ENCODE data around the gene KHDRBS1.
A peak's percentile ranks its signal among the peaks of the same experiment; 100 is the strongest.
"Not testable (repeated sequence)": the region's sequence is repeated elsewhere in the genome, so short reads cannot be mapped to it uniquely, and the experiment has no call there.

Gene KHDRBS1

DNA sequence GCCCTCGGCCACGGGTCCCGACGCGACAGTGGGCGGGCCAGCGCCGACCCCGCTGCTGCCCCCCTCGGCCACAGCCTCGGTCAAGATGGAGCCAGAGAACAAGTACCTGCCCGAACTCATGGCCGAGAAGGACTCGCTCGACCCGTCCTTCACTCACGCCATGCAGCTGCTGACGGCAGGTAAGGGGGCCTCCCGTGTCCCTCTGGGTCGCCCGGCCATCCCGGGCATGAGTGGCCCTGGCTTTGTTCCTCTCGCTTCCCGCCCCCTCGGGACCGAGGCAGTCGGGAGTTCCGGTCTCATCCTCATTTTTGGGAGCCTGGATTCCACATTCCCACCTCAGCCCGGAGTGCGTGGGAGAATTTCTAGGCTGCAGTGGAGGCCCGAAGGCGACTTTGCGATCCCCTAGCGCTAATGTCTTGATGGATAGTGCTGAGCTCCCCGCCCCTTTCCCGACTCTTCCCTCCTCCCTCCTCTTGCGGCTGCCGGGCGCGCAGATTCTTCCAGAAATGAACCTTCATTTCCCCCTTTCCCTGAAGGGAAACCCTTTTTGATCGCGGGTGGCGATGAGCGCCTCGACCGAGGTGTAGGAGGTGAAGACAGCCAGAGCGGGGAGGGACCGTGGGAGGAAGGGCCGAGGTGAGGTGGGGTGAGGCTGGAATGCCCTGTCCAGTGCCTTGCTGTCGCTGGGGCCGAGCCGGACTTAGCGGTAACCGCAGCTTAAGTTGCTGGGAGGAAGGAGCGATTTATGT lies 705 bp downstream of the KHDRBS1 start:
- DNase-seq = peak; percentile 65

DNA sequence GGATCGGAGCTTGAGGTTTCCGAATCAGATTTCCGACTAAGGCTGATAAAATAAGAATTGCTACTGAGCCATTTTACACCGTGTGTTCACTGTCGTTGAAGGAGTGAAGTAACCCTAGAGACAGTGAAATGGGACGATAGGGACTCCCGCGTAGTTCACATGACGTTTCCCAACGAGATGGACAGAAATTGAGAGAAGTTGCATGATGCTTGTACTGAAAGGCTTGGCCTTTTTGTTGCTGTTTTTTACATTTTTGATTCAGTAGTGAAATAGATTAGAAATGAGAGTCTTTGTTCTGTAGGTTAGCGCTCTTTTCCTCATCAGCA lies 1.2 kb downstream of the KHDRBS1 start:
- DNase-seq = no peak

DNA sequence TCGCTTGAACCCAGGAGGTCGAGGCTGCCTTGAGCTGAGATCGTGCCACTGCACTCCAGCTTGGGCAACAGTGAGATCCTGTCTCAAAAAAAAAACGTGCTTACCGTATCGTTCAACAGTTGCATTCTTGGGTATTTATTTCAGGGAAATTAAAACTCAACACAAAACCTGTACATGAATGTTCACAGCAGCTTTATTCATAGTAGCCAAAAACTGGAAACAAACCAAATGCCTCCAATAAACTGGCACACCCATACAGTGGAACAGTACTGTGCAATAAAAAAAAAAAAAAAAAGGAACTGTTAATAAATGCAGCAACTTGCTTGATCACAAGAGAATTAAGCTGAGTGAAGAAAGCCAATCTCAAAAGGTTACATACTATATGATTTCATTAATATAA lies 6.7 kb downstream of the KHDRBS1 start:
- DNase-seq = no peak

DNA sequence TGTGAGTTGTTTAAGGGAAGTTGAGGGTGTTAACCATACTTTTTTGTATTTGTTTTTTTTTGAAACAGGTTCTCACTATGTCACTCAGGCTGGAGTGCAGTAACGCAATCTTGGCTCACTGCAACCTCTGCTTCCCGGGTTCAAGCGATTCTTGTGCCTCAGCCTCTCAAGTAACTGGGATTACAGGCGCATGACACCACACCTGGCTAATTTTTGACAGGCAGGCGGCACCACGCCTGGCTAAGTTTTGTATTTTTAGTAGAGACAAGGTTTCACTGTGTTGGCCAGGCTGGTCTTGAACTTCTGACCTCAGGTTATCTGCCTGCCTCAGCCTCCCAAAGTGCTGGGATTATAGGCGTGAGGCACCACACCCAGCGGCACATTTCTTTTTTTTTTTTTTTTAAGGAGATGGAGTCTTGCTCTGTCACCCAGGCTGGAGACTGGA lies 7.9 kb downstream of the KHDRBS1 start:
- DNase-seq = not testable (repeated sequence)

DNA sequence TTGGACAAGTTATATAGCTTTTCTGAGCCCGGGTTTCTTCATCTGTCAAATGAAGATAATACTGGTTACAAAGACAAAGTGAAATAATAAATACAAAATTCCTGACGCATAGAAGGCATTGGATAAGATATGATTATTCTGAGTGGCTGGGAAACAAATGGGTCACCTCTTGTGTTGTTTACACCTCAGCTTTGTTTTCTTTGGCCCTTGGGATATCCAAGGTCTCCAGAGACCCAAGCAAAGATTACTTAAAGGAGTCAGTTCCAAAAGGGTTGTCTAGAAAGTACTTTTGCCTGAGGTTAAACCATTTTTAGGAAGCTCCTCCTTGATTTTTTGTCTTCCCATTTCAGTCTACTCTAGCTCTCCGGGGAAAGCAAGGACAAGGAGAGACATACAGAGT lies 9.7 kb downstream of the KHDRBS1 start:
- no peak for DNase-seq

DNA sequence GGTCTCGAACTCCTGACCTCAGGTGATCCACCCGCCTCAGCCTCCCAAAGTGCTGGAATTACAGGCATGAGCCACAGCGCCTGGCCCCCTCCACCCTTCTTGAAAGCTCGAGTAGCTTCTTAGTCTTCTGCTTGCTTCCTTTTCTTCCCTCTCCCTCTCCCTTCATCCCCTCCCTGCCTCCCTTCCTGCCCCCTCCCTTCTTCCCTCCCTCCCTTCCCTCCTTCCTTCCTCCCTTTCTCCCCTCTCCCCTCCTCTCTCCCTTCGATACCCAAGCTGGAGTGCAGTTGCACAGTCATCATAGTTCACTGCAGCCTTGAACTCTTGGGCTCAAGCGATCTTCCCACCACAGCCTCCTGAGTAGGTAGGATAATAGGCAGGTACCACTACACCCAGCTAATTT lies 11.8 kb downstream of the KHDRBS1 start:
- no peak for DNase-seq

DNA sequence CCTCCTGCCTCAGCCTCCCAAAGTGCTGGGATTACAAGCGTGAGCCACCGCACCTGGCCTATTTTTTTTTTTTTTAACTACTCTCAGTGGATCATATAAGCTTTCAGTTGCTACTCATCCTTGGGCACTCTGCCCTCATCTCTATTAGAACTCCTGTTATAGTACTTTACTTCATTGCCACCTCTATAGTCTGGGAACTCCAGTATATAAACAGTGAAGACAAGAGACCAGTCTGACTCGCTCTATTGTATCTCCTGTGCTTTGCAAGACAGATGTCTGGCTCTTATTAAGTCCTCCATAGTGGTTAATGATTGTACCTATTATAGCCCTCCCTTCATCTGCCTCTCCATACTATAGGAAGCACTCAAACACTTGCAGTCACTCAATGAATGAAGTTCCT lies 15.1 kb downstream of the KHDRBS1 start:
- no peak for DNase-seq

DNA sequence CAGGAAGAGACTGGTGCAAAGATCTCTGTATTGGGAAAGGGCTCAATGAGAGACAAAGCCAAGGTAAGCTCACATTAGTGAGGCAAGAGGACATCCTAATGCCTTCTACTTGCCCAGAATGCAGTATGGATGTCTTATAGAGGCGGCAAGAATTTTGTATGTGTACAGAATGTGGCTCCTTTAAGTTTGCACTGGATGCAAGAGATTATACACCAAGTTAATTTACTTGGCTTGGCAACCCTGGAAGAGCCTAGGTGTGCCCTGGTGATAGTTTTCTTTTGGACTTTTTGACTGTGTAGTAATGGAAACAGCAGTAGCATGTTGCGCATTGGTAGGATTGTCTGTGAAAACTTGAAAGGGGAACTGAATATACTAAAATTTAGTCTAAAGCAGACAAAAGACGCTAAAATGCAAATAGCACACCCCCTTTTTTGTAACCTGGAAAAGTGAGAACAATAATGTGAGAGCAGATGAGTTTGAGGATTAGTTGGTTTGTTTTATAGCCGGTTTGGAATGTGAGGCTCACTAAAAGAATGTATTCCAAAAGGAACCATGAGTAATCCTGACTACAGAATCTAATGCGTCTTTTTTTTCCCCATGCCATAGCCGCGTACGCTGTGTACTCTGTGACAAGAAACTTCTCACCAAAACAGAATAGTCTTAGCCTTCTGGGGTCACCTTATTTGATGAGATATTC lies 18.1 kb downstream of the KHDRBS1 start:
- no peak for DNase-seq

DNA sequence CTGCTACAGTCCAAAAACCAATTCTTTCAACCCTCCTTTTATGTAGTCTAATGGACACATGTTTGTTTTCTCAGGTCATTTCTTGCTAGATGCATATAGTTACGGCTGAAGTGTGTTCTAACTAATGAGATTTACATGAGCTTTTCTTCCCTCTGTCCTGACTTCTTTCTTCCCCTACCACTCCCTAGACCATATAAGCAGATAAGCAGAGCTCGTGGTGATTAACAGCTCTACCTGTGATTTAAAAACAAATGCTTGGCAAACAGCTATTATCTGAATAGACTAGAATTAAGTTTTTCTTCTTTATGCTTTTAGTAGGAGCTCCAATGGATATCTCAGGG lies 18.6 kb downstream of the KHDRBS1 start:
- no peak for DNase-seq

DNA sequence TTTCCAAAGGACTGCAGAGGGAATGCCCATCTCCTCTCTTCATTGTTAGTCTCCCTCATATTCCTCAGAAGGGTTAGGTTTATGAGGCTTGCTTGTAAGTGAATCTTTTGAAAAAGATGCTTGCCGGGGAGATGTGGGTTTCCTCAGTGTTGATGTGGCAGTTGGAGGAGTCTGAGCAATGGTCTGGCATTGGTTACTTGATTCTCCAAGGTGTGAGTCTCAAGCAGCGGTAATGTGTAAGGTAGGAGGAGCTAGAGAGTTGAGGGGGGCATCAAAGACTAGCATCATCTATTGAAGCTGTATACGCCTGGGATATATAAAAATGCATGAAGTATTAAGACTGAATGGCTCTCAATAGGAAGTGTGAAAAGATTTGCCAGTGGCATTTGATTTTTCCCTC lies 21.5 kb downstream of the KHDRBS1 start:
- no peak for DNase-seq

DNA sequence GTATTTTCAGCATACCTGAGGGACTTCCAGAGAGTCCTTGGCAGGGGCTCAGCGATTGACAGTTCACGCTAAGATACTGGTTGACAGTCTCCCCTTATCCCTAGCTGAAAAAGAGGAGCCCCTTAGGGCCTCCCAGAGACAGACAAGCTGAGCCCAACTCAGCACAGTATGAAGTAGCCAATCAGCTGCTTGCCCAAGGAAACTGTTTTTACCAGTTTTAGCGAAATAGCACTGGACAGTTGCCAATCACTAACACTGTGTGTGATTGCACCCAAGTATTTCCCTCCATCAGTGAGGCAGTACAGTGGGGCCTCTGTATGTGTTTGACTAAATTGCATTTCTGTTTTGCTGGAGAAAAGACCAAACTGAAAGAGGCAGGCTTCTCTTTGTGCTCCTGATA lies 27.0 kb downstream of the KHDRBS1 start:
- no peak for DNase-seq

DNA sequence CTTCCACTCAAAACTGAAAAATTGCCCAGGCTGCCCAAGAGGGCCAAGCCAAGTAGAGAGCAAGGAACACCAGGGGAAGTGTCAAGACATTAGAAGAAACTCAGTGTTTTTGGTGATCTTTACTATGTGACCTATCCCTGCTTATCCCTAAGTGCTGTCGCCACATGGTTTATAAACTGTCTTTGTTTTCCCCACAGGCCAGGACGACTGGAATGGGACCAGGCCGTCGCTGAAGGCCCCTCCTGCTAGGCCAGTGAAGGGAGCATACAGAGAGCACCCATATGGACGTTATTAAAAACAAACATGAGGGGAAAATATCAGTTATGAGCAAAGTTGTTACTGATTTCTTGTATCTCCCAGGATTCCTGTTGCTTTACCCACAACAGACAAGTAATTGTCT lies 28.7 kb downstream of the KHDRBS1 start:
- DNase-seq = no peak

DNA sequence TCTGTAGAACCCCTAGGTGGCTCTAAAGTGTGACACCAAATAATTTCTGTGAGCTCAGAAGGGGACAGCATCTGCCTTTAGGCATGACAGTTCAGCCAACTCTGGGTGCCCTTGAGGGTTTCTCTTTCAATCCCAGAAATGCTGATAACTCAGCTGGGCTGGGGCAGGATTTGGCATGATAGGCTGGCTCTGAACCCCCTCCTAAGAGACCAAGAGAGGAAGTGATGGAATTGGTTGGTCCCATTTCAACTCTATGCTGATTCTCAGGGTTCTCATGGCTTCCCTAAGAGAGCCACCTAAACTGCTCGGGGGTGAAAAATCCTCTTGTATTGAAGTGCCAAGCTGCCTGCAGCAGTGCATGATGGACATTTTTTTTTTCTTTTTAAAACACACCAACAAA lies 30.6 kb downstream of the KHDRBS1 start:
- DNase-seq = no peak

DNA sequence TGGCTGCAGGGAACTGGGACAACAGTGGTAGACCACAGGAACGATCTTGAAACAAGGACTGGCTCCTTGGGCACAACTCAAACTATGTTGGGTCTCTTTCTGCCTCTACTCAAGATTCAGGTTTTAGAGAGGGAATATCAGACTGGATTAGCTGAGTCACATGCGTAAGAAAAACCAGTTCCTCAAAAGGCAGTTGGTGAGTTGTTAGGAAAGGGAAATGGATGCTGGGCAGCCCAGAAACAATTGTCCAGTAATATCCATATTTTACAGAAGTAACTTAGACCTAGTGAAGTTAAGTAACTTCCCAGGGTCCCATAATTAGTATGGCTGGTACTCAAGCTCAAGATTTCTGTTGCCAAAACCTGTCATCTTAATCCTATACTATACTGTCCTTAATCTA lies 32.1 kb downstream of the KHDRBS1 start:
- DNase-seq = no peak

DNA sequence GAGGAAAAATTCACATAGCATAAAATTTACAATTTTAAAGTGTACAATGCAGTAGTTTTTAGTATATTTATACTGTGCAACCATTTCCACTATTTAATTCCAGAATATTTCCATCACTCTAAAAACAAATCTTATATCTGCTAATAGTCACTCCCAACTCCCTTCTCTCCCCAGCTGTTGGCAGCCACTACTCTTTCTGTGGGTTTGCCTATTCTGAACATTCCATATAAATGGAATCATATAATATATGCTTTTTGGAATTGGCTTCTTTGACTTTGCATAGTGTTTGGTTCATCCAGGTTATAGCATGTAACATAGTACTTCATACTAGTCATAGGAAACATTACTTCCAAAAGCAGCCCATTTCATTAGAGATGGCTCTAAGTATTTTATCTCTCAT lies 34.0 kb downstream of the KHDRBS1 start:
- no peak for DNase-seq

DNA sequence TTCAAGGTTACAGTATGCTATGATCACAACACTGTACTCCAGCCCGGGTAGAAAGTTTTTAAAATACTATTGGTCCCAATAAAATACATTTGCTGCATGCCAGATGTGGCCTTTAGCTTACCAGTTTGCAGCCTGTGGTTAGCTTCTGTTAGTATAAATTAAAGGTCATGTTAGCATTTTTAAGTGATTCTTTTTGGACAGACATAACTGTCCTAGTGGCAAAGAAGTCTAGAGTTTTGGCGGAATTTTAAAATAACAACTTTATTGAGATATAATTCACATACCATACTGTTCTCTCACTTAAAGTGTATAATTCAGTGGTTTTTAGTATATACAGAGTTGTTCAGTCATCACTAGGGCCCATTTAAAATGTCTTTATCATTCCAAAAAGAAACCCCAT lies 34.8 kb downstream of the KHDRBS1 start:
- no peak for DNase-seq

DNA sequence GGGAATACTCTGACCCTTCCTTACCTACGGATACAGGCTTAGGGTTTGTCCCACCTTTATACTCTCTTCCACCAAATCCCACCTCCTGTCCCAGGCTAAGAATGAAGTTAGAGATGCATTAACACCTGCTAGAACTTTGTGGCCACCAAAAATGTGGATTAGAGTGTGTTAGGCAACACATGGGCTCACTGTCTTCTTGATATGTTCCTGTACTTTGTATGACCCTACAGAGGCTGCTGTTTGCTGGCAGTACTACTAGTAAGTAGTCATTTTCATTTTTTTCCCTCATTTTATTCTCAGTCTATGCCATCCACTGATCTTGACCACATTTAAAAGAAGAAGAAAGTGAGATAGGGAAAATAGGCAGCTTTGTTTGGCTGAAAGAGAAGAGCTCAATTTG lies 38.0 kb downstream of the KHDRBS1 start:
- no peak for DNase-seq

DNA sequence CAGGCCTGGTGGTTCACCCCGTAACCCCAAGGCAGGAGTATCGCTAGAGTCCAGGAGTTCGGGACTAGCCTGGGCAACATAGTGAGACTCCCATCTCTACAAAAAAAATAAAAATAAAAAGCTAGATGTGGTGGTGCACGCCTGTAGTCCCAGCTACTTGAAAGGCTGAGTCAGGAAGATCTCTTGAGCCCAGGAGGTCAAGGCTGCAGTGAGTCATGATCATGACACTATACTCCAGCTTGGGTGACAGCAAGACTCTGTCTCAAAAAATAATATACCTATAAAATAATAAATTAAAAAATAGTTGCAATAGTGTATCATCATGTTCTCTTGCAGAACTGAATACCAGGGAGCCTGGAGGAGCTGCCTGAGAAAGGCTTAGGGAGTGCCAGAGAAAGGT lies 39.2 kb downstream of the KHDRBS1 start:
- no peak for DNase-seq

DNA sequence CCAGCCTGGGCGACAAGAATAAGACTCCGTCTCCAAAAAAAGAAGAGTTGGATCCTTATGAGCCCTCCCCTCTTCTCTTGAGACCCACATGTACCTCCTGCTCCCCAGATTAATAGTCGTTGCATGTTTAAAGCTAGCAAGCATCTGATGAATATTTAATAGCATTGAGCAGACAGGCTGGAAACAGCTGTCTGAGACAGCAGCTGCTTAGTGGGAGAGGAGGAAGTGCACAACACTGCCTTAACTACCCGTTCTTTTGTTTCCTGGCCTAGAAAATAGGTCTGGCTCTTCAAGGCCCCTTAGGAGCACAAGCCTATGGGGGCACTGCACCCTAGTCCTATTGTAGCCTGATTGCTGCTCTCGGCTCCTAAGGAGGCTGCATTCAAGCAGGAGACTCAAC lies 41.7 kb downstream of the KHDRBS1 start:
- no peak for DNase-seq

DNA sequence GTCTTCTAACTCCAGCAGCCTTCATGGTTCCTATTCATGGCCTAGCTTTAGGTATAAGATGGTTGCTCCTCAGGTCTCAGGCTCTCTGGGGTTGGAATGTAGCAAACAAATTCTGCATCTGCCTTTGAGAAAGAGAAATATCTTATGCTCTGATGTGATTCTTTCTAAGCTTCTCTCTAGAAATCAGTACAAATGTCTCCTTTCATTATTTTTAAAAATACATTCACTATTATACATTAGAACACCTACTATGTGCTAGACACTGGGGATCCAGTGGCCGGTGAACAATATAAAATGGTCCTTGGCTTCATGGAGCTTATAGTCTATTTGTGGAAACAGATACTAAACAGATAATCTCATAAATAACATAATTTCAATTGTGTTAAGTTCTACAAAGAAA lies 42.9 kb downstream of the KHDRBS1 start:
- no peak for DNase-seq

DNA sequence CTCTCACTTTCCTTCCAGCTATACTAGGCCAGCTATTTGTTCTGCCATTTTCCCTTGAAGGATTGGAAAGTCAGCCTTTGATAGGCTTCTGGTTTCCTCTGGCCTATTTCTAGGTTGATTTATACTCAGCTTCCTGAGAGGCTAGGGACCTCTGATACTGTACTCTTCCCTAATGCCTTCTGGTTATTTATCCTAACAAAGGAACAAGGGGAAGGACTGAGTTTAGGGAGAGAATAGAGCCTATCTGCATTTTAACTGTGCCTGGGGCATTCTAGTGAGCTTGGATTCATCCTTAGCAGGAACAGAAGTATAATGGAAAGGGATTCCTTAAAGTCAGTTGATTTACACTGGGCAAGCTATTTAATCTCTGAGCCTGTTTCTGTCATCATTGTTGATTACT lies 47.2 kb downstream of the KHDRBS1 start:
- no peak for DNase-seq

DNA sequence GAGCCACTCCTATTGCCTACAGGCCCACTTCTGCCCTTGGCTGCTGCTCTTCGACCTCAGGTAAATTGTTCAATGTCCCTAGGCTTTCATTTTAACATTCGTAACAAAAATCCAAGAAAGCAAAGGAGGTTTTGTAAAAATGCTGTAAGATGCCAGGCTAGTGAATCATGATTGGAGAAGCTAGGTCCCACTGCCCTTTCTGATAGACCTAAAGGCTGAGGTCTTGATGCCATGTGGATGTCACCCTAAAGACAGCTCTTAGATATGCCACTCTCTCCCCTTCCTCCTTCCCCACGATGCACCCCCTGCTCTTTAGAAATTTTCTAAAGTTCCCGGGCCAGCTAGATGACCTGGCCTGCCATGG lies 49.2 kb downstream of the KHDRBS1 start:
- DNase-seq = no peak

DNA sequence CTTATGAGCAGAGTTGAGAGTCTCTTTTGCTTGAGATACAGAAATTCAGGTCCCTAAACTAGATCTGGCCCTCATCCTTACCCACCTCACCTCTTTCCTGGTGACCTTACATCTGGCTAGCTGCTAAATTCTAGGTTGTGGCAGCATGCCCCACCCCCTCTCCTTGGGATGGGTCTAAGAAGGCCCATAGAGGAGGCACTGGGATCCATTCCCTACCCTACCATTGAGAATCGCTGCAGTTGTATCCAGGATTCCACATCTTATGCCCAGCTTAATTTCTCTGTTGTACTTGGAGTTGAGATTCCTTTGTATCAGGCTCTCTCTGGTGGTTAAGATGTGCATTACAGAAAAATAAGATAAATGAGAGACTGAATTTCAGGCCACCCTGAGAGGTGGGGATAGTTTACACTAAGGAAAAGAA lies 49.6 kb downstream of the KHDRBS1 start:
- no peak for DNase-seq

DNA sequence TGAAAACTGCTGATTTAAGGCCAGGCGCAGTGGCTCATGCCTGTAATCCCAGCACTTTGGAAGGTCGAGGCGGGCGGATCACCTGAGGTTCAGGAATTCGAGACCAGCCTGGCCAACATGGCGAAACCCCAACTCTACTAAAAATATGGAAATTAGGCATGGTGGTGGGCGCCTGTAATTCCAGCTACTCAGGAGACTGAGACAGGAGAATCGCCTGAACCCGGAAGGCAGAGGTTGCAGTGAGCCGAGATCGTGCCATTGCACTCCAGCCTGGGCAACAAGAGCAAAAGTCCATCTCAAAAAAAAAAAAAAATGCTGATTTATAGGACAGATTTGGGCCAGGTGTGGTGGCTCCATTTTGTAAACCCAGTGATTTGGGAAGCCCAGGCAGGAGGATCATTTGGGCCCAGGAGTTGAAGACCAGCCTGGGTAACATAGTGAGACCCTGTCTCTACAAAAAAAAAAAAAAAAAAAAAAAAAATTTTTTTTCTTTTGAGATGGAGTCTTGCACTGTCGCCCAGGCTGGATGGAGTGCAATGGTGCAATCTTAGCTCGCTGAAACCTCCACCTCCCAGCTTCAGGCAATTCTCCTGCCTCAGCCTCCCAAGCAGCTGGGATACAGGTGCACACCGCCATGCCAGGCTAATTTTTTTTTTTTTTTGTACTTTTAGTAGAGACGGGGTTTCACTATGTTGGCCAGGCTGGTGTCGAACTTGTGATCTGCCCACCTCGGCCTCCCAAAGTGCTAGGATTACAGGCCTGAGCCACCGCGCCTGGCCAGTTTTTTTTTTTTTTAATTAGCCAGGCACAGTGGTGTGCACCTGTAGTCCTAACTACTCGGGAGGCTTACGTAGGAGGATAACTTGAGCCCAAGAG lies 52.2 kb downstream of the KHDRBS1 start:
- not testable (repeated sequence) for DNase-seq

Data from left hindlimb (tissue), 1 donor.